ENCODE data around the gene ALLC. TPM values are rescaled to one million over a fixed set of nuclear protein-coding genes. Genes with fewer than 3 reads are reported as not detected.

Gene ALLC
- total RNA-seq, 4 donors from 2014 or later: not detected

GRCh38 chr2:3627500-3628100, 30.4 kb upstream of the ALLC start:
- no peaks in the 10 kb centered on the region for H3K36me3 ChIP-seq
- H3K27me3 ChIP-seq: no peaks in the 10 kb centered on the region
- H3K4me1 ChIP-seq: peaks cover 0 to 23% (median 0%) of the 10 kb centered on the region in 3 donors
- no peak for DNase-seq
- intact Hi-C loops (cut with DNase I): no loop called here
- H3K4me3 ChIP-seq: no peak overlapping the region
- no peaks in the 10 kb centered on the region for H3K9me3 ChIP-seq
- WGBS, 2 donors: 85 to 91% methylated on average over 20 to 21 of the region's 21 CpGs
- TF ChIP-seq POLR2A (IDR thresholded peaks at IDR 0.05) (no peak), CTCF (IDR thresholded peaks at IDR 0.05) (no peak)
- H3K27ac ChIP-seq: peak overlapping the region in 1 of 4 donors; percentile 22

GRCh38 chr2:3628241-3628679, 29.7 kb upstream of the ALLC start:
- no peak for DNase-seq
- TF ChIP-seq CTCF (IDR thresholded peaks at IDR 0.05) (no peak), POLR2A (IDR thresholded peaks at IDR 0.05) (no peak)
- intact Hi-C loops (cut with DNase I): no loop called here
- Histone ChIP-seq H3K36me3 (no peaks in the 10 kb centered on the region), H3K9me3 (no peaks in the 10 kb centered on the region), H3K27ac (peak overlapping the region in 1 of 4 donors; percentile 22), H3K4me1 (peaks cover 0 to 23% (median 0%) of the 10 kb centered on the region in 3 donors), H3K27me3 (no peaks in the 10 kb centered on the region), H3K4me3 (no peak overlapping the region)
- WGBS, 2 donors: 73 to 93% methylated on average over 2 to 5 of the region's 10 CpGs

GRCh38 chr2:3628800-3629199, 29.2 kb upstream of the ALLC start:
- WGBS, 2 donors: 35 to 50% methylated on average over 2 to 7 of the region's 12 CpGs
- H3K4me3 ChIP-seq: no peak overlapping the region
- H3K36me3 ChIP-seq: no peaks in the 10 kb centered on the region
- no peak for DNase-seq
- no peaks in the 10 kb centered on the region for H3K9me3 ChIP-seq
- H3K4me1 ChIP-seq: peaks cover 0 to 23% (median 0%) of the 10 kb centered on the region in 3 donors
- intact Hi-C loops (cut with DNase I): no loop called here
- no peaks in the 10 kb centered on the region for H3K27me3 ChIP-seq
- no peak for TF ChIP-seq POLR2A (IDR thresholded peaks at IDR 0.05)
- TF ChIP-seq CTCF (IDR thresholded peaks at IDR 0.05): no peak
- H3K27ac ChIP-seq: peak overlapping the region in 1 of 4 donors; percentile 22

GRCh38 chr2:3630631-3631030, 27.4 kb upstream of the ALLC start:
- no peak for TF ChIP-seq POLR2A (IDR thresholded peaks at IDR 0.05)
- TF ChIP-seq CTCF (IDR thresholded peaks at IDR 0.05): no peak
- no peak overlapping the region for H3K4me3 ChIP-seq
- H3K36me3 ChIP-seq: no peaks in the 10 kb centered on the region
- intact Hi-C loops (cut with DNase I): no loop called here
- H3K27ac ChIP-seq: peak overlapping the region in 1 of 4 donors; percentile 4
- no peak for DNase-seq
- 63 to 85% methylated on average over 7 of the region's 7 CpGs for WGBS, 2 donors
- no peaks in the 10 kb centered on the region for H3K9me3 ChIP-seq
- H3K4me1 ChIP-seq: peaks cover 0 to 34% (median 0%) of the 10 kb centered on the region in 3 donors
- peaks cover 0 to 17% (median 0%) of the 10 kb centered on the region in 4 donors for H3K27me3 ChIP-seq

GRCh38 chr2:3631161-3631850, 26.7 kb upstream of the ALLC start:
- H3K4me3 ChIP-seq: no peak overlapping the region
- no peak for TF ChIP-seq CTCF (IDR thresholded peaks at IDR 0.05)
- no peak for TF ChIP-seq POLR2A (IDR thresholded peaks at IDR 0.05)
- WGBS, 2 donors: 60 to 83% methylated on average over 9 to 15 of the region's 15 CpGs
- H3K27ac ChIP-seq: peak overlapping the region in 1 of 4 donors; percentile 4
- H3K4me1 ChIP-seq: peaks cover 0 to 30% (median 0%) of the 10 kb centered on the region in 3 donors
- H3K27me3 ChIP-seq: peaks cover 0 to 24% (median 0%) of the 10 kb centered on the region in 4 donors
- no peaks in the 10 kb centered on the region for H3K36me3 ChIP-seq
- intact Hi-C loops (cut with DNase I): no loop called here
- no peak for DNase-seq
- H3K9me3 ChIP-seq: no peaks in the 10 kb centered on the region
